HepG2 (cell line): ENCODE measurements around the gene CD48.
"Not testable (repeated sequence)": the region's sequence is repeated elsewhere in the genome, so short reads cannot be mapped to it uniquely, and the experiment has no call there.

Source experiments
- CREB3 ChIP-seq: sonication (generic); formaldehyde crosslinking; IDR thresholded peaks from 2 replicates; pipeline ENCODE4 v1.5.0; 2020; ENCODE audit warnings: missing genetic modification reagents
- EZH2 ChIP-seq: conservative IDR thresholded peaks from 2 replicates; pipeline ENCODE4 v1.6.1; 2012; ENCODE audit warnings: mild to moderate bottlenecking, low read depth, low read length, moderate library complexity
- GTF2F1 ChIP-seq: fragments of 150-350 bp; IDR thresholded peaks from 2 replicates; pipeline ENCODE4 v1.6.1; 2014; ENCODE audit warnings: low read length
- HIVEP1 ChIP-seq: sonication (generic); formaldehyde crosslinking; IDR thresholded peaks from 2 replicates; pipeline ENCODE4 v1.4.0; 2020; ENCODE audit warnings: mild to moderate bottlenecking, missing genetic modification reagents
- HMGXB4 ChIP-seq, 2 experiments: sonication (generic) in 1 of 2; formaldehyde crosslinking in 1 of 2; IDR thresholded peaks; 2 replicates each; pipeline versions ENCODE4 v1.4.0 to v1.6.1; 2018 to 2020; ENCODE audit warnings: missing genetic modification reagents in 2 of 2, borderline replicate concordance in 1 of 2, low read depth in 1 of 2, mild to moderate bottlenecking in 1 of 2, missing biosample characterization in 1 of 2
- MAFK ChIP-seq, 2 experiments: IDR thresholded peaks in 1 of 2; conservative IDR thresholded peaks in 1 of 2; 2 replicates each; pipeline ENCODE4 v1.6.1; 2011; ENCODE audit warnings: improper control_type of control experiment in 2 of 2, low read length in 2 of 2
- NFE2L1 ChIP-seq: sonication (generic); formaldehyde crosslinking; IDR thresholded peaks from 2 replicates; pipeline ENCODE4 v1.4.0; 2020; ENCODE audit warnings: missing genetic modification reagents, mild to moderate bottlenecking, borderline replicate concordance
- NR2F2 ChIP-seq: IDR thresholded peaks from 2 replicates; pipeline ENCODE4 v1.6.1; 2012; ENCODE audit warnings: low read depth, inconsistent platforms, borderline replicate concordance
- RCOR2 ChIP-seq: IDR thresholded peaks from 2 replicates; pipeline ENCODE4 v1.6.1; 2016; ENCODE audit warnings: missing biosample characterization, missing genetic modification reagents
- SMC3 ChIP-seq: IDR thresholded peaks from 2 replicates; pipeline ENCODE4 v1.6.1; 2011; ENCODE audit warnings: low read length, improper control_type of control experiment
- SP1 ChIP-seq, 2 experiments: fragments of 450-650 bp in 1 of 2; sonication (generic) in 1 of 2; formaldehyde crosslinking in 1 of 2; IDR thresholded peaks; 2 replicates each; pipeline versions ENCODE4 v1.4.0 to v1.6.1; 2016 to 2020; ENCODE audit warnings: missing genetic modification reagents in 1 of 2
- TBP ChIP-seq: sonication (generic); formaldehyde crosslinking; IDR thresholded peaks from 2 replicates; pipeline ENCODE4 v1.5.0; 2020; ENCODE audit warnings: missing genetic modification reagents
- ZNF343 ChIP-seq: sonication (generic); formaldehyde crosslinking; IDR thresholded peaks from 2 replicates; pipeline ENCODE4 v1.4.0; 2020; ENCODE audit warnings: mild to moderate bottlenecking, missing genetic modification reagents
- TF ChIP-seq, protein P1 (sequence below): IDR thresholded peaks from 2 replicates; pipeline ENCODE4 v1.6.1; 2012; ENCODE audit warnings: inconsistent platforms

DNA sequence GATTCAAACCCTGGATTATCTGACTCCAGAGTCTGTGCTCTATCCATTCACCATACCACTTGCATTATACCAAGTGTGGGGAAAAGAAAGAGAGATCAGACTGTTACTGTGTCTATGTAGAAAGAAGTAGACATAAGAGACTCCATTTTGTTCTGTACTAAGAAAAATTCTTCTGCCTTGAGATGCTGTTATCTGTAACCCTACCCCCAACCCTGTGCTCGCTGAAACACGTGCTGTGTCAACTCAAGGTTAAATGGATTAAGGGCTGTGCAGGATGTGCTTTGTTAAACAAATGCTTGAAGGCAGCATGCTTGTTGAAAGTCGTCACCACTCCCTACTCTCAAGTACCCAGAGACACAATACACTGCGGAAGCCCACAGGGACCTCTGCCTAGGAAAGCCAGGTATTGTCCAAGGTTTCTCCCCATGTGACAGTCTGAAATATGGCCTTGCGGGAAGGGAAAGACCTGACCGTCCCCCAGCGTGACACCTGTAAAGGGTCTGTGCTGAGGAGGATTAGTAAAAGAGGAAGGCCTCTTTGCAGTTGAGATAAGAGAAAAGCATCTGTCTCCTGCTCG is 59.5 kb downstream of the CD48 start:
- TF ChIP-seq TBP; MAFK (conservative IDR thresholded peaks at IDR 0.05 in 1 of 2, IDR thresholded peaks at IDR 0.05 in 1 of 2; ENCODE audit: low read length in 2 of 2); ZNF343; CREB3; NR2F2; EZH2; SP1 (IDR thresholded peaks at IDR 0.05); SP1 (CRISPR knock-in tag; IDR thresholded peaks at IDR 0.05); HIVEP1 (CRISPR knock-in tag); NFE2L1; SMC3; HMGXB4 (CRISPR knock-in tag; IDR thresholded peaks at IDR 0.05; ENCODE audit: borderline replicate concordance in 1 of 2, low read depth in 1 of 2); RCOR2 (CRISPR knock-in tag); GTF2F1: not testable (repeated sequence)
- TF ChIP-seq, protein P1, sequence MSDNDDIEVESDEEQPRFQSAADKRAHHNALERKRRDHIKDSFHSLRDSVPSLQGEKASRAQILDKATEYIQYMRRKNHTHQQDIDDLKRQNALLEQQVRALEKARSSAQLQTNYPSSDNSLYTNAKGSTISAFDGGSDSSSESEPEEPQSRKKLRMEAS = not testable (repeated sequence)
